NK-92 treated with Interleukin-12 subunit alpha and Interleukin-12 subunit beta, amount 100 ng/mL, for 24 hours (cell line): Measurements from ENCODE around the gene EPYC.

Experiments
- DNase-seq: peaks from one replicate; lab custom pipeline; 2025; lab: John Stamatoyannopoulos, UW

The EPYC gene

GRCh38 chr12:91004872-91005271, at the start of gene EPYC:
Gene EPYC (minus strand): TSS chr12:91004972. CDS start chr12:91002565, 2,407 bp downstream.
- DNase-seq: no peak

GRCh38 chr12:91053951-91054715, 49.4 kb upstream of the EPYC start:
- no peak for DNase-seq

GRCh38 chr12:91052026-91052425, 47.3 kb upstream of the EPYC start:
- DNase-seq: no peak

- DNase-seq: no peak
Measured at GRCh38 chr12:91044586-91044985, 39.8 kb upstream of the EPYC start.

GRCh38 chr12:91043408-91043807, 38.6 kb upstream of the EPYC start:
- no peak for DNase-seq

GRCh38 chr12:91040096-91040755, 35.5 kb upstream of the EPYC start:
- DNase-seq: no peak

GRCh38 chr12:91037276-91037675, 32.5 kb upstream of the EPYC start:
- no peak for DNase-seq

GRCh38 chr12:91033251-91033650, 28.5 kb upstream of the EPYC start:
- DNase-seq: no peak

GRCh38 chr12:91023326-91024004, 18.7 kb upstream of the EPYC start:
- DNase-seq: no peak

- DNase-seq: no peak
Measured at GRCh38 chr12:91021076-91021475, 16.3 kb upstream of the EPYC start.

- DNase-seq: no peak
Measured at GRCh38 chr12:91019455-91019854, 14.7 kb upstream of the EPYC start.

- no peak for DNase-seq
Measured at GRCh38 chr12:91017511-91018263, 12.9 kb upstream of the EPYC start.

- no peak for DNase-seq
Measured at GRCh38 chr12:91017043-91017442, 12.3 kb upstream of the EPYC start.

- DNase-seq: no peak
Measured at GRCh38 chr12:91009319-91009950, 4.7 kb upstream of the EPYC start.

- DNase-seq: no peak
Measured at GRCh38 chr12:91007531-91008290, 2.9 kb upstream of the EPYC start.

GRCh38 chr12:91003737-91004136, 1.0 kb downstream of the EPYC start:
- no peak for DNase-seq

GRCh38 chr12:91001306-91001705, 3.5 kb downstream of the EPYC start:
- no peak for DNase-seq

- DNase-seq: no peak
Measured at GRCh38 chr12:90999966-91000365, 4.8 kb downstream of the EPYC start.

GRCh38 chr12:90999527-90999926, 5.2 kb downstream of the EPYC start:
- no peak for DNase-seq

GRCh38 chr12:90995010-90995409, 9.8 kb downstream of the EPYC start:
- DNase-seq: no peak

GRCh38 chr12:90991952-90992465, 12.8 kb downstream of the EPYC start:
- DNase-seq: no peak
